ENCODE measurements around the gene SFXN4. TPM values are rescaled to one million over a fixed set of nuclear protein-coding genes. Genes with fewer than 3 reads are reported as not detected.

SFXN4 gene
- total RNA-seq, 4 donors from 2014 or later, result 13.8 to 120 (median 24.4) TPM

- intact Hi-C loops (cut with DNase I), result loop anchor here (5.0 kb wide), 1 partner anchor 210 kb away; no protein-coding TSS in a partner anchor
- Histone ChIP-seq H3K27me3 (no peaks in the 10 kb centered on the region), H3K4me3 (peak within 1 kb of the TSS; percentile 64 to 95 (median 92)), H3K27ac (peak within 1 kb of the TSS; percentile 88 to 99 (median 98)), H3K36me3 (no peaks in the 10 kb centered on the region), H3K9me3 (no peaks in the 10 kb centered on the region), H3K4me1 (peaks cover 13 to 58% (median 22%) of the 10 kb centered on the region in 3 donors)
- WGBS, 2 donors, result 0% methylated on average over 3 of the region's 34 CpGs; no CpG with 5 or more reads in 1 of the 2 donors
- peak; percentile 79 for DNase-seq
- TF ChIP-seq CTCF (IDR thresholded peaks at IDR 0.05) (no peak), POLR2A (IDR thresholded peaks at IDR 0.05) (peak in 3 of 4 donors; percentile 37 to 79 (median 41))
These were observed 41.8 kb upstream of the SFXN4 start, which contains the start of gene GRK5 for GRCh38 chr10:119207366-119207666. Gene GRK5, plus strand, starts transcription at chr10:119207571. Its CDS starts 347 bp downstream, at chr10:119207918.

GRCh38 chr10:119206603-119207365 is 41.3 kb upstream of the SFXN4 start:
- WGBS, 2 donors, result 0 to 1% methylated on average over 14 to 21 of the region's 97 CpGs

GRCh38 chr10:119205894-119206602 is 40.5 kb upstream of the SFXN4 start:
- H3K4me1 ChIP-seq, result peaks cover 11 to 45% (median 22%) of the 10 kb centered on the region in 3 donors
- TF ChIP-seq CTCF (IDR thresholded peaks at IDR 0.05) (no peak), POLR2A (IDR thresholded peaks at IDR 0.05) (no peak)
- H3K27me3 ChIP-seq, result no peaks in the 10 kb centered on the region
- intact Hi-C loops (cut with DNase I), result loop anchor here (5.0 kb wide), 1 partner anchor 211 kb away; no protein-coding TSS in a partner anchor
- H3K27ac ChIP-seq, result peak overlapping the region; percentile 88 to 99 (median 98)
- H3K9me3 ChIP-seq, result no peaks in the 10 kb centered on the region
- H3K36me3 ChIP-seq, result no peaks in the 10 kb centered on the region
- 43 to 90% methylated on average over 4 to 10 of the region's 17 CpGs for WGBS, 2 donors
- peak overlapping the region; percentile 64 to 95 (median 92) for H3K4me3 ChIP-seq
- DNase-seq, result no peak

More at GRCh38 chr10:119206603-119207365, 41.3 kb upstream of the SFXN4 start:
- intact Hi-C loops (cut with DNase I), result loop anchor here (5.0 kb wide), 1 partner anchor 211 kb away; no protein-coding TSS in a partner anchor
- Histone ChIP-seq H3K4me3 (peak overlapping the region; percentile 64 to 95 (median 92)), H3K27ac (peak overlapping the region; percentile 88 to 99 (median 98)), H3K9me3 (no peaks in the 10 kb centered on the region), H3K27me3 (no peaks in the 10 kb centered on the region), H3K4me1 (peaks cover 11 to 52% (median 22%) of the 10 kb centered on the region in 3 donors), H3K36me3 (no peaks in the 10 kb centered on the region)
- peak; percentile 13 for DNase-seq
- peak; percentile 30 to 91 (median 86) for TF ChIP-seq CTCF (IDR thresholded peaks at IDR 0.05)
- no peak for TF ChIP-seq POLR2A (IDR thresholded peaks at IDR 0.05)

- Histone ChIP-seq H3K27ac (no peak overlapping the region), H3K36me3 (no peaks in the 10 kb centered on the region), H3K27me3 (peaks cover 0 to 3% (median 0%) of the 10 kb centered on the region in 4 donors), H3K9me3 (no peaks in the 10 kb centered on the region), H3K4me3 (no peak overlapping the region), H3K4me1 (peaks cover 13 to 31% (median 19%) of the 10 kb centered on the region in 3 donors)
- WGBS, 2 donors, result 46 to 56% methylated on average over 3 to 4 of the region's 4 CpGs
- intact Hi-C loops (cut with DNase I), result no loop called here
- no peak for TF ChIP-seq POLR2A (IDR thresholded peaks at IDR 0.05)
- no peak for DNase-seq
These were observed 37.5 kb upstream of the SFXN4 start for GRCh38 chr10:119203006-119203405.

- Histone ChIP-seq H3K36me3 (no peaks in the 10 kb centered on the region), H3K4me1 (peaks cover 11 to 35% (median 13%) of the 10 kb centered on the region in 3 donors), H3K9me3 (no peaks in the 10 kb centered on the region), H3K4me3 (no peak overlapping the region), H3K27me3 (peaks cover 0 to 3% (median 0%) of the 10 kb centered on the region in 4 donors), H3K27ac (no peak overlapping the region)
- no peak for DNase-seq
- 71 to 100% methylated on average over 1 of the region's 1 CpG for WGBS, 2 donors
- intact Hi-C loops (cut with DNase I), result no loop called here
- TF ChIP-seq POLR2A (IDR thresholded peaks at IDR 0.05) (no peak), CTCF (IDR thresholded peaks at IDR 0.05) (no peak)
These were observed 35.7 kb upstream of the SFXN4 start for GRCh38 chr10:119201233-119201632.

Measured in esophagus squamous epithelium (tissue), 5 donors.